ENCODE results near the gene SCUBE3. TPM values are rescaled to one million over a fixed set of nuclear protein-coding genes. Genes with fewer than 3 reads are reported as not detected.

SCUBE3 gene
- total and polyA plus RNA-seq, 2 of the 13 experiments (the other 11 are each of a cell fraction or from before 2014, with no cell fraction given): not detected

GRCh38 chr6:35259194-35259947 is 45.6 kb downstream of the SCUBE3 start, which contains the start of gene ZNF76 (continued):
- TF ChIP-seq TERF1 (CRISPR knock-in tag; IDR thresholded peaks at IDR 0.05) (0 out of 2 replicates have a peak, but pooled peaks have one; percentile 34), ZBTB1 (CRISPR knock-in tag; IDR thresholded peaks at IDR 0.05; ENCODE audit: borderline replicate concordance) (peak; percentile 41), SIX4 (CRISPR knock-in tag; IDR thresholded peaks at IDR 0.05) (no peak), SKI (IDR thresholded peaks at IDR 0.05; ENCODE audit: partially characterized antibody) (peak; percentile 88), SAP130 (CRISPR knock-in tag; IDR thresholded peaks at IDR 0.05; ENCODE audit: low read depth) (peak; percentile 99), IKZF1 (IDR thresholded peaks at IDR 0.05) (no peak), ZNF274 (CRISPR knock-in tag; IDR thresholded peaks at IDR 0.05) (peak; percentile 88), FOSL1 (CRISPR knock-in tag; IDR thresholded peaks at IDR 0.05; ENCODE audit: borderline replicate concordance) (no peak), NR2C2 (CRISPR knock-in tag; IDR thresholded peaks at IDR 0.05; ENCODE audit: borderline replicate concordance) (peak; percentile 98), ZNF530 (CRISPR knock-in tag; IDR thresholded peaks at IDR 0.05; ENCODE audit: low read depth) (no peak), ZMYM4 (CRISPR knock-in tag; IDR thresholded peaks at IDR 0.05) (peak; percentile 88), ZNF263 (CRISPR knock-in tag; IDR thresholded peaks at IDR 0.05) (peak; percentile 50), GMEB1 (CRISPR knock-in tag; IDR thresholded peaks at IDR 0.05; ENCODE audit: borderline replicate concordance) (peak; percentile 100), ZNF234 (CRISPR knock-in tag; conservative IDR thresholded peaks at IDR 0.05) (peak; percentile 96), NFE2L2 (IDR thresholded peaks at IDR 0.05; ENCODE audit: low read length) (no peak), SP1 (IDR thresholded peaks at IDR 0.05) (no peak), SP1 (CRISPR knock-in tag; IDR thresholded peaks at IDR 0.05) (peak; percentile 87), SMARCE1 (IDR thresholded peaks at IDR 0.05; ENCODE audit: borderline replicate concordance) (no peak), ZNF7 (CRISPR knock-in tag; IDR thresholded peaks at IDR 0.05) (no peak), KLF12 (CRISPR knock-in tag; IDR thresholded peaks at IDR 0.05; ENCODE audit: borderline replicate concordance) (peak; percentile 97), KDM3A (CRISPR knock-in tag; IDR thresholded peaks at IDR 0.05; ENCODE audit: low read depth) (peak; percentile 98), ZHX1 (CRISPR knock-in tag; IDR thresholded peaks at IDR 0.05; ENCODE audit: low read depth) (peak; percentile 98), ZFP41 (CRISPR knock-in tag; IDR thresholded peaks at IDR 0.05; ENCODE audit: borderline replicate concordance) (peak; percentile 74; the same call in 1 of the 2 replicates), ZNF652 (CRISPR knock-in tag; IDR thresholded peaks at IDR 0.05; ENCODE audit: borderline replicate concordance, low read depth) (no peak; the same call in 1 of the 2 replicates), NR0B2 (CRISPR knock-in tag; IDR thresholded peaks at IDR 0.05) (no peak), GATAD1 (CRISPR knock-in tag; IDR thresholded peaks at IDR 0.05) (peak; percentile 89), NFE2 (CRISPR knock-in tag; IDR thresholded peaks at IDR 0.05) (no peak)
